Mammary epithelial cell (primary cell): ENCODE data around the gene ADGRG3.

ENCODE experiments used
- EZH2 ChIP-seq: IDR thresholded peaks from 2 replicates; pipeline ENCODE4 v1.6.1; 2012; ENCODE audit warnings: low read length, inconsistent platforms, borderline replicate concordance
- TF ChIP-seq, protein P1 (sequence below), 2 donors: IDR thresholded peaks in 1 of 2; conservative IDR thresholded peaks in 1 of 2; 2 replicates each; pipeline ENCODE4 v1.5.1; 2011 to 2012; ENCODE audit warnings: inconsistent platforms in 2 of 2, low read length in 2 of 2, mild to moderate bottlenecking in 2 of 2, control low read depth in 1 of 2, low read depth in 1 of 2; ENCODE audit not compliant: insufficient read depth in 1 of 2; ENCODE audit errors: extremely low read depth in 1 of 2

GRCh38 chr16:57645691-57646387 is 22.3 kb upstream of the ADGRG3 start:
- TF ChIP-seq, protein P1, sequence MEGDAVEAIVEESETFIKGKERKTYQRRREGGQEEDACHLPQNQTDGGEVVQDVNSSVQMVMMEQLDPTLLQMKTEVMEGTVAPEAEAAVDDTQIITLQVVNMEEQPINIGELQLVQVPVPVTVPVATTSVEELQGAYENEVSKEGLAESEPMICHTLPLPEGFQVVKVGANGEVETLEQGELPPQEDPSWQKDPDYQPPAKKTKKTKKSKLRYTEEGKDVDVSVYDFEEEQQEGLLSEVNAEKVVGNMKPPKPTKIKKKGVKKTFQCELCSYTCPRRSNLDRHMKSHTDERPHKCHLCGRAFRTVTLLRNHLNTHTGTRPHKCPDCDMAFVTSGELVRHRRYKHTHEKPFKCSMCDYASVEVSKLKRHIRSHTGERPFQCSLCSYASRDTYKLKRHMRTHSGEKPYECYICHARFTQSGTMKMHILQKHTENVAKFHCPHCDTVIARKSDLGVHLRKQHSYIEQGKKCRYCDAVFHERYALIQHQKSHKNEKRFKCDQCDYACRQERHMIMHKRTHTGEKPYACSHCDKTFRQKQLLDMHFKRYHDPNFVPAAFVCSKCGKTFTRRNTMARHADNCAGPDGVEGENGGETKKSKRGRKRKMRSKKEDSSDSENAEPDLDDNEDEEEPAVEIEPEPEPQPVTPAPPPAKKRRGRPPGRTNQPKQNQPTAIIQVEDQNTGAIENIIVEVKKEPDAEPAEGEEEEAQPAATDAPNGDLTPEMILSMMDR (conservative IDR thresholded peaks at IDR 0.05 in 1 of 2, IDR thresholded peaks at IDR 0.05 in 1 of 2; ENCODE audit: extremely low read depth in 1 of 2, insufficient read depth in 1 of 2, low read depth in 1 of 2, low read length in 2 of 2): no peak
- TF ChIP-seq EZH2: no peak
